Prostate gland (tissue), 2 donors: ENCODE data around the gene OR10AD1. TPM values are rescaled to one million over a fixed set of nuclear protein-coding genes. Genes with fewer than 3 reads are reported as not detected.
"Not testable (repeated sequence)": the region's sequence is repeated elsewhere in the genome, so short reads cannot be mapped to it uniquely, and the experiment has no call there.

Experiments
- DNase-seq: peaks from one replicate; pipeline ENCODE4 v3.0.0-alpha.2; 2019; ENCODE audit warnings: low spot score
- H3K27ac ChIP-seq, 2 donors: fragments of 200-600 bp; sonication (generic); 2 replicates each; pipeline ENCODE4 v1.5.1; 2017 to 2019
- H3K27me3 ChIP-seq: fragments of 200-600 bp; sonication (generic); replicated peaks from 2 replicates; pipeline ENCODE4 v1.5.1; 2019; ENCODE audit not compliant: insufficient read depth
- H3K36me3 ChIP-seq, 2 donors: fragments of 200-600 bp; sonication (generic); 1 replicate in 1 of 2; 2 replicates in 1 of 2; pipeline versions ENCODE4 v1.5.1 to v1.8.1; 2017 to 2019
- H3K4me1 ChIP-seq: fragments of 200-600 bp; sonication (generic); replicated peaks from 2 replicates; pipeline ENCODE4 v1.5.1; 2019
- H3K4me3 ChIP-seq, 2 donors: fragments of 200-600 bp; sonication (generic); 2 replicates each; pipeline ENCODE4 v1.5.1; 2017 to 2019
- H3K9me3 ChIP-seq: fragments of 200-600 bp; sonication (generic); 2 replicates; pipeline ENCODE4 v1.5.1; 2017
- POLR2A ChIP-seq: fragments of 450-650 bp; IDR thresholded peaks from one replicate; pipeline ENCODE4 v1.6.1; 2016; ENCODE audit warnings: antibody characterized with exemption, mild to moderate bottlenecking
- POLR2AphosphoS5 ChIP-seq: sonication (generic); formaldehyde crosslinking; IDR thresholded peaks from one replicate; pipeline ENCODE4 v1.6.1; 2017; ENCODE audit warnings: antibody characterized with exemption
- WGBS: methylation state at CpG from one replicate; pipeline ENCODE4 v1.1.5; 2018; 5-methylcytosine and 5-hydroxymethylcytosine counted together
- intact Hi-C: fragments of 100-400 bp; cut with DNase I; formaldehyde crosslinking; loops from one replicate; pipeline ENCODE4 v1.14.2; 2022
- total RNA-seq, 2 donors: library from RNA; depleted of rRNA; stranded (reverse); fragments of >200 nt; gene quantifications; one replicate each; pipeline ENCODE4 v1.1.0, GENCODE V29; 2016
- TF ChIP-seq, protein P1 (sequence below), 4 experiments: fragments of 200-600 bp in 2 of 4; fragments of 450-650 bp in 2 of 4; sonication (generic) in 2 of 4; IDR thresholded peaks; 1 replicate in 3 of 4; 2 replicates in 1 of 4; pipeline ENCODE4 v1.5.1; 2016 to 2019; ENCODE audit warnings: antibody characterized with exemption in 4 of 4, mild to moderate bottlenecking in 2 of 4, moderate library complexity in 2 of 4

OR10AD1 gene
- total RNA-seq, 2 donors from 2014 or later = not detected

DNA sequence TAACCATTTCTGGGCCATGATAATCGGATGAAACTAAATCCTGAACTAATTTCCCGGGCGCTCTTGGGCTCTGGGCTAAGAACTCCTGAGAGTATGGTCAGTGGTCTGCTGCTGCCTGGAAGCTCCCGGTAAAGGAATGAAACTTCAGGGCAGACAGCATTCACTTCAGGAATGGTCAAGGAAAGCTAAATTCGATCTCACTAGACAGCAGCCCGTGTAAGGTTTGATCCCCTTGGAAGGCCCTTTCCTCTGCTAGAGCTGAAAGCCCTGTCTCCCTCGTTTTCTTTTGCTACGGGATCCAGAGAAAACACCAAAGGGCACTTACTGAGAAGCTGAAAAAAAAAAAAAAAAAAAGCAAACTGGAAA lies 46.5 kb downstream of the OR10AD1 start:
- TF ChIP-seq POLR2AphosphoS5 (no peak), POLR2A (no peak)
- TF ChIP-seq, protein P1, sequence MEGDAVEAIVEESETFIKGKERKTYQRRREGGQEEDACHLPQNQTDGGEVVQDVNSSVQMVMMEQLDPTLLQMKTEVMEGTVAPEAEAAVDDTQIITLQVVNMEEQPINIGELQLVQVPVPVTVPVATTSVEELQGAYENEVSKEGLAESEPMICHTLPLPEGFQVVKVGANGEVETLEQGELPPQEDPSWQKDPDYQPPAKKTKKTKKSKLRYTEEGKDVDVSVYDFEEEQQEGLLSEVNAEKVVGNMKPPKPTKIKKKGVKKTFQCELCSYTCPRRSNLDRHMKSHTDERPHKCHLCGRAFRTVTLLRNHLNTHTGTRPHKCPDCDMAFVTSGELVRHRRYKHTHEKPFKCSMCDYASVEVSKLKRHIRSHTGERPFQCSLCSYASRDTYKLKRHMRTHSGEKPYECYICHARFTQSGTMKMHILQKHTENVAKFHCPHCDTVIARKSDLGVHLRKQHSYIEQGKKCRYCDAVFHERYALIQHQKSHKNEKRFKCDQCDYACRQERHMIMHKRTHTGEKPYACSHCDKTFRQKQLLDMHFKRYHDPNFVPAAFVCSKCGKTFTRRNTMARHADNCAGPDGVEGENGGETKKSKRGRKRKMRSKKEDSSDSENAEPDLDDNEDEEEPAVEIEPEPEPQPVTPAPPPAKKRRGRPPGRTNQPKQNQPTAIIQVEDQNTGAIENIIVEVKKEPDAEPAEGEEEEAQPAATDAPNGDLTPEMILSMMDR (IDR thresholded peaks at IDR 0.05) = no peak
- Histone ChIP-seq H3K36me3 (peaks cover 0 to under 1% of the 10 kb centered on the region in 2 donors), H3K9me3 (no peaks in the 10 kb centered on the region), H3K4me3 (peak overlapping the region; percentile 72 to 75), H3K27me3 (no peaks in the 10 kb centered on the region), H3K27ac (peak overlapping the region; percentile 68 to 82), H3K4me1 (no peaks in the 10 kb centered on the region)
- 21% methylated on average over 8 of the region's 8 CpGs for WGBS
- intact Hi-C loops = loop anchor here (5.0 kb wide), 2 partner anchors 34 to 49 kb away; partner anchors contain the start of gene SENP1
- DNase-seq = no peak

DNA sequence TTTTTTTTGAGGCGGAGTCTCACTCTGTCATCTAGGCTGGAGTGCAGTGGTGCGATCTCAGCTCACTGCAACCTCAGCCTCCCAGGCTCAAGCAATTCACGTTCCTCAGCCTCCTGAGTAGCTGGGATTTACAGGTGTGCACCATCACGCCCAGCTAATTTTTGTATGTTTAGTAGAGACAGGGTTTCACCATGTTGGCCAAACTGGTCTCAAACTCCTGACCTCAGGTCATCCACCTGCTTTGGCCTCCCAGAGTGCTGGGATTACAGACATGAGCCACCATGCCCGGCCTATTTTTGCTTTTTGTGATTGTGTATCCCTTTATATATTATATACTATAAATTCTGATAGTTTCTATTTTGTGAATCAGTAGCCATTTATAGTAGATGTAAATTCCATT lies 47.3 kb downstream of the OR10AD1 start:
- not testable (repeated sequence) for H3K36me3 ChIP-seq, H3K4me3 ChIP-seq, H3K27ac ChIP-seq, H3K9me3 ChIP-seq, H3K4me1 ChIP-seq, H3K27me3 ChIP-seq, DNase-seq
- intact Hi-C loops = loop anchor here (5.0 kb wide), 2 partner anchors 33 to 48 kb away; partner anchors contain the start of gene SENP1
- 91% methylated on average over 5 of the region's 5 CpGs for WGBS

Other genes starting within 250 kb of the OR10AD1 start
- gene TMEM106C, start 239.7 kb downstream of the OR10AD1 start, total RNA-seq = 10 to 100 TPM; 54.6 to 91.1 TPM
- 1 to 10 TPM in 1 of 2 donors, under 1 TPM in 1; 0.14 to 1.9 TPM for gene COL2A1, start 198.8 kb downstream of the OR10AD1 start, total RNA-seq
- gene SENP1, start 97.2 kb downstream of the OR10AD1 start, total RNA-seq = 10 to 100 TPM; 11.5 to 49.6 TPM
- gene PFKM, start 83.9 kb downstream of the OR10AD1 start, total RNA-seq = 10 to 100 TPM; 36.9 to 71.9 TPM
- gene ASB8, start 45.8 kb downstream of the OR10AD1 start, total RNA-seq = 10 to 100 TPM; 38.8 to 43.2 TPM
- 1 to 10 TPM; 1.9 to 3.7 TPM for gene CCDC184, start 19.6 kb downstream of the OR10AD1 start, total RNA-seq
- 10 to 100 TPM; 21.7 to 39.7 TPM for gene ZNF641, start 147.6 kb upstream of the OR10AD1 start, total RNA-seq